Left cardiac atrium (tissue), 4 donors: ENCODE data around the gene SIK3. TPM values are rescaled to one million over a fixed set of nuclear protein-coding genes. Genes with fewer than 3 reads are reported as not detected.
"Not testable (repeated sequence)": the region's sequence is repeated elsewhere in the genome, so short reads cannot be mapped to it uniquely, and the experiment has no call there.

Source experiments
- ATAC-seq, 2 donors: fragments of 200-7000 bp; cut with Tn5 transposase; one replicate each; pipeline ENCODE4 v1.9.1; 2020; ENCODE audit warnings: mild to moderate bottlenecking in 2 of 2, moderate library complexity in 2 of 2
- DNase-seq: peaks from one replicate; pipeline ENCODE4 v3.0.0-alpha.2; 2020
- intact Hi-C, 2 donors: fragments of 100-400 bp; cut with DNase I; formaldehyde crosslinking; loops; one replicate each; pipeline versions ENCODE4 v1.14.1 to v1.15.1; 2022 to 2023
- total RNA-seq, 2 donors: library from RNA; stranded (reverse); fragmentation: NEBNext Ultra II Directional; extraction: Animal tissue kit (Norgen Biotek cat#: 25700); gene quantifications; one replicate each; pipeline ENCODE4 v1.2.1, GENCODE V29; 2021
- donor health status: DM: no; HTN: yes; CAD: no.
- donor health status: DM: no; HTN: yes; CAD: no; lungs with severe emphysema.
- donor health status: DM: yes; HTN: yes; CAD: no.
- donor health status: Dilated cardiomyopathy.

The SIK3 gene
- total RNA-seq, 2 donors from 2014 or later = 22.4 to 36.9 TPM

- ATAC-seq = peak in 1 of 2 donors; percentile 38
- intact Hi-C loops = no loop called here
Measured at GRCh38 chr11:116813781-116814471, 284.3 kb downstream of the SIK3 start.

GRCh38 chr11:116813170-116813569, 285.1 kb downstream of the SIK3 start:
- intact Hi-C loops = no loop called here
- ATAC-seq (no peak), DNase-seq (no peak)

More at GRCh38 chr11:116813781-116814471, 284.3 kb downstream of the SIK3 start:
- no peak for DNase-seq

- DNase-seq = no peak
- no peak for ATAC-seq
- intact Hi-C loops = no loop called here
Measured at GRCh38 chr11:116812109-116812508, 286.1 kb downstream of the SIK3 start.

- ATAC-seq (no peak), DNase-seq (no peak)
- intact Hi-C loops = no loop called here
Measured at GRCh38 chr11:116811194-116811593, 287.0 kb downstream of the SIK3 start.

- intact Hi-C loops = no loop called here
- ATAC-seq = no peak
- no peak for DNase-seq
Measured at GRCh38 chr11:116808262-116809175, 289.7 kb downstream of the SIK3 start.

- intact Hi-C loops = no loop called here
- ATAC-seq = no peak
- no peak for DNase-seq
Measured at GRCh38 chr11:116807601-116808261, 290.5 kb downstream of the SIK3 start.

GRCh38 chr11:116804001-116804400, 294.2 kb downstream of the SIK3 start:
- intact Hi-C loops = no loop called here

GRCh38 chr11:116801662-116802061, 296.6 kb downstream of the SIK3 start:
- ATAC-seq, intact Hi-C loops, DNase-seq: not testable (repeated sequence)

More at GRCh38 chr11:116804001-116804400, 294.2 kb downstream of the SIK3 start:
- DNase-seq = no peak
- no peak for ATAC-seq

GRCh38 chr11:116800610-116801009, 297.6 kb downstream of the SIK3 start:
- DNase-seq (no peak), ATAC-seq (no peak)
- intact Hi-C loops = no loop called here

- no peak for DNase-seq
- no peak for ATAC-seq
- intact Hi-C loops = no loop called here
Measured at GRCh38 chr11:116798368-116798767, 299.9 kb downstream of the SIK3 start.

GRCh38 chr11:116797816-116798215, 300.4 kb downstream of the SIK3 start:
- no peak for DNase-seq
- ATAC-seq = no peak
- intact Hi-C loops = no loop called here

- no peak for DNase-seq
- intact Hi-C loops = no loop called here
Measured at GRCh38 chr11:116796548-116796947, 301.7 kb downstream of the SIK3 start.

GRCh38 chr11:116794851-116795250, 303.4 kb downstream of the SIK3 start:
- ATAC-seq (no peak), DNase-seq (no peak)
- intact Hi-C loops = loop anchor here (5.0 kb wide), 3 partner anchors 37 to 432 kb away; no protein-coding TSS in a partner anchor

More at GRCh38 chr11:116796548-116796947, 301.7 kb downstream of the SIK3 start:
- no peak for ATAC-seq

GRCh38 chr11:116793772-116794097, 304.5 kb downstream of the SIK3 start:
- DNase-seq (no peak), ATAC-seq (no peak)
- intact Hi-C loops = loop anchor here (5.0 kb wide), 3 partner anchors 39 to 434 kb away; no protein-coding TSS in a partner anchor

Other genes with a start within 250 kb of the SIK3 start
- gene PAFAH1B2, start 45.9 kb upstream of the SIK3 start, total RNA-seq = 10 to 100 TPM; 46.2 to 62.5 TPM
- 10 to 100 TPM; 40.8 to 48.5 TPM for gene SIDT2, start 80.3 kb upstream of the SIK3 start, total RNA-seq
- 1,000 to 10,000 TPM in 1 of 2 donors, 100 to 1,000 TPM in 1; 829 to 1,367 TPM for gene TAGLN, start 100.9 kb upstream of the SIK3 start, total RNA-seq
- 10 to 100 TPM; 29.2 to 42.5 TPM for gene PCSK7, start 133.6 kb upstream of the SIK3 start, total RNA-seq
- gene RNF214, start 134.2 kb upstream of the SIK3 start, total RNA-seq = 10 to 100 TPM; 20.3 to 21.0 TPM
- 1 to 10 TPM; 6.3 to 8.0 TPM for gene BACE1-AS, start 192.9 kb upstream of the SIK3 start, total RNA-seq
- 10 to 100 TPM; 14.6 to 16.3 TPM for gene BACE1, start 217.8 kb upstream of the SIK3 start, total RNA-seq
- 1 to 10 TPM; 9.0 to 9.6 TPM for gene CEP164, start 229.4 kb upstream of the SIK3 start, total RNA-seq